Gastroesophageal sphincter (tissue), 3 donors: ENCODE results near the gene CETN3.

Experiments
- POLR2A ChIP-seq, 2 donors: fragments of 450-650 bp; IDR thresholded peaks; one replicate each; pipeline ENCODE4 v1.6.1; 2017; ENCODE audit warnings: antibody characterized with exemption in 2 of 2, mild to moderate bottlenecking in 2 of 2, moderate library complexity in 1 of 2
- TF ChIP-seq, protein P1 (sequence below), 4 experiments: fragments of 200-600 bp in 2 of 4; fragments of 450-650 bp in 2 of 4; sonication (generic) in 1 of 4; IDR thresholded peaks; one replicate each; pipeline ENCODE4 v1.5.1; 2017 to 2019; ENCODE audit warnings: antibody characterized with exemption in 4 of 4, mild to moderate bottlenecking in 2 of 4, moderate library complexity in 2 of 4

DNA sequence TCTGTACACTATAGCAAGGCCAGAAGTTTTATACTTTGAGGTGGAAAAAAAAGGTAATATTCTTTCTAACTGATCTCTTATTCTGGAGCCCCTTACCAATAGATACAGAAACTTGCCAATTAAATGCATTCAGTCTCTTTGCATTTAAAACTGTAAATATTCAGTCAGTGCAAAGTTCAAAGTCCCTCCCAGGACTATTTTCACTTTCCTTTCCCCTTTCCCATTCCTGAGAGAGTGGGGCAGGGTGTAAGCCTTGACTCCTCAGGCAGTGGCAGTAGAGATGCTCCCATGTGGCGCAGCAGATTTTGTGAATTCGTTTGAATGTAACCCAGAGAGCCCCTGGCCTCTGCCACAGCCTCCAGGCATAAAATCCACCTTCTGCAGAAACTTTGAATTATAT lies 29.9 kb downstream of the CETN3 start:
- TF ChIP-seq, protein P1, sequence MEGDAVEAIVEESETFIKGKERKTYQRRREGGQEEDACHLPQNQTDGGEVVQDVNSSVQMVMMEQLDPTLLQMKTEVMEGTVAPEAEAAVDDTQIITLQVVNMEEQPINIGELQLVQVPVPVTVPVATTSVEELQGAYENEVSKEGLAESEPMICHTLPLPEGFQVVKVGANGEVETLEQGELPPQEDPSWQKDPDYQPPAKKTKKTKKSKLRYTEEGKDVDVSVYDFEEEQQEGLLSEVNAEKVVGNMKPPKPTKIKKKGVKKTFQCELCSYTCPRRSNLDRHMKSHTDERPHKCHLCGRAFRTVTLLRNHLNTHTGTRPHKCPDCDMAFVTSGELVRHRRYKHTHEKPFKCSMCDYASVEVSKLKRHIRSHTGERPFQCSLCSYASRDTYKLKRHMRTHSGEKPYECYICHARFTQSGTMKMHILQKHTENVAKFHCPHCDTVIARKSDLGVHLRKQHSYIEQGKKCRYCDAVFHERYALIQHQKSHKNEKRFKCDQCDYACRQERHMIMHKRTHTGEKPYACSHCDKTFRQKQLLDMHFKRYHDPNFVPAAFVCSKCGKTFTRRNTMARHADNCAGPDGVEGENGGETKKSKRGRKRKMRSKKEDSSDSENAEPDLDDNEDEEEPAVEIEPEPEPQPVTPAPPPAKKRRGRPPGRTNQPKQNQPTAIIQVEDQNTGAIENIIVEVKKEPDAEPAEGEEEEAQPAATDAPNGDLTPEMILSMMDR (IDR thresholded peaks at IDR 0.05) = no peak
- no peak for TF ChIP-seq POLR2A (IDR thresholded peaks at IDR 0.05)
